ENCODE data around the gene TOLLIP. TPM values are rescaled to one million over a fixed set of nuclear protein-coding genes. Genes with fewer than 3 reads are reported as not detected.

The TOLLIP gene
- total and polyA plus RNA-seq, 2 donors, result 10.9 to 25.4 TPM

- Histone ChIP-seq H3K27ac (ENCODE audit: low read depth in 1 of 2, low read length in 1 of 2) (no peak overlapping the region), H3K27me3 (ENCODE audit: control insufficient read depth in 2 of 2, insufficient read depth in 1 of 2, low read length in 1 of 2) (no peaks in the 10 kb centered on the region), H3K4me1 (ENCODE audit: control insufficient read depth in 2 of 2, insufficient read depth in 2 of 2, low read length in 2 of 2) (peaks cover 23 to 36% of the 10 kb centered on the region in 2 donors), H3K36me3 (ENCODE audit: control insufficient read depth in 2 of 2, insufficient read depth in 2 of 2, low read length in 1 of 2) (peaks cover 6 to 10% of the 10 kb centered on the region in 2 donors), H3K9me3 (ENCODE audit: control insufficient read depth in 2 of 2, insufficient read depth in 1 of 2, low read length in 1 of 2) (peaks cover 0 to 9% of the 10 kb centered on the region in 2 donors), H3K4me3 (ENCODE audit: low read length in 2 of 2) (peak overlapping the region; percentile 58 to 89)
- no peak for DNase-seq (ENCODE audit: low read depth in 6 of 9, low spot score in 9 of 9)
- 91% methylated on average over 21 of the region's 21 CpGs for WGBS
Observed at GRCh38 chr11:1307998-1308742, 1.3 kb downstream of the TOLLIP start.

GRCh38 chr11:1307163-1307870 is 2.1 kb downstream of the TOLLIP start:
- H3K9me3 ChIP-seq (ENCODE audit: control insufficient read depth in 2 of 2, insufficient read depth in 1 of 2, low read length in 1 of 2), result peaks cover 0 to 9% of the 10 kb centered on the region in 2 donors
- 59% methylated on average over 21 of the region's 21 CpGs for WGBS
- H3K4me3 ChIP-seq (ENCODE audit: low read length in 2 of 2), result no peak overlapping the region
- H3K4me1 ChIP-seq (ENCODE audit: control insufficient read depth in 2 of 2, insufficient read depth in 2 of 2, low read length in 2 of 2), result peaks cover 23 to 36% of the 10 kb centered on the region in 2 donors
- no peak overlapping the region for H3K27ac ChIP-seq (ENCODE audit: low read depth in 1 of 2, low read length in 1 of 2)
- peaks cover 6 to 11% of the 10 kb centered on the region in 2 donors for H3K36me3 ChIP-seq (ENCODE audit: control insufficient read depth in 2 of 2, insufficient read depth in 2 of 2, low read length in 1 of 2)
- H3K27me3 ChIP-seq (ENCODE audit: control insufficient read depth in 2 of 2, insufficient read depth in 1 of 2, low read length in 1 of 2), result no peaks in the 10 kb centered on the region
- no peak for DNase-seq (ENCODE audit: low read depth in 6 of 9, low spot score in 9 of 9)

GRCh38 chr11:1306186-1307162 is 3.0 kb downstream of the TOLLIP start:
- WGBS, result 95% methylated on average over 30 of the region's 30 CpGs
- Histone ChIP-seq H3K36me3 (ENCODE audit: control insufficient read depth in 2 of 2, insufficient read depth in 2 of 2, low read length in 1 of 2) (peaks cover 6 to 11% of the 10 kb centered on the region in 2 donors), H3K27me3 (ENCODE audit: control insufficient read depth in 2 of 2, insufficient read depth in 1 of 2, low read length in 1 of 2) (no peaks in the 10 kb centered on the region), H3K27ac (ENCODE audit: low read depth in 1 of 2, low read length in 1 of 2) (no peak overlapping the region), H3K4me3 (ENCODE audit: low read length in 2 of 2) (no peak overlapping the region), H3K9me3 (ENCODE audit: control insufficient read depth in 2 of 2, insufficient read depth in 1 of 2, low read length in 1 of 2) (peaks cover 0 to 5% of the 10 kb centered on the region in 2 donors), H3K4me1 (ENCODE audit: control insufficient read depth in 2 of 2, insufficient read depth in 2 of 2, low read length in 2 of 2) (peaks cover 23 to 36% of the 10 kb centered on the region in 2 donors)
- no peak for DNase-seq (ENCODE audit: low read depth in 6 of 9, low spot score in 9 of 9)

- DNase-seq (ENCODE audit: low read depth in 6 of 9, low spot score in 9 of 9), result no peak
- no peak overlapping the region for H3K4me3 ChIP-seq (ENCODE audit: low read length in 2 of 2)
- no peak overlapping the region for H3K27ac ChIP-seq (ENCODE audit: low read depth in 1 of 2, low read length in 1 of 2)
- no peaks in the 10 kb centered on the region for H3K27me3 ChIP-seq (ENCODE audit: control insufficient read depth in 2 of 2, insufficient read depth in 1 of 2, low read length in 1 of 2)
- H3K4me1 ChIP-seq (ENCODE audit: control insufficient read depth in 2 of 2, insufficient read depth in 2 of 2, low read length in 2 of 2), result peaks cover 18 to 29% of the 10 kb centered on the region in 2 donors
- WGBS, result 97% methylated on average over 27 of the region's 27 CpGs
- H3K36me3 ChIP-seq (ENCODE audit: control insufficient read depth in 2 of 2, insufficient read depth in 2 of 2, low read length in 1 of 2), result peaks cover 6 to 11% of the 10 kb centered on the region in 2 donors
- H3K9me3 ChIP-seq (ENCODE audit: control insufficient read depth in 2 of 2, insufficient read depth in 1 of 2, low read length in 1 of 2), result no peaks in the 10 kb centered on the region
Observed at GRCh38 chr11:1305501-1306056, 3.9 kb downstream of the TOLLIP start.

- Histone ChIP-seq H3K27me3 (ENCODE audit: control insufficient read depth in 2 of 2, insufficient read depth in 1 of 2, low read length in 1 of 2) (no peaks in the 10 kb centered on the region), H3K4me3 (ENCODE audit: low read length in 2 of 2) (no peak overlapping the region), H3K4me1 (ENCODE audit: control insufficient read depth in 2 of 2, insufficient read depth in 2 of 2, low read length in 2 of 2) (peaks cover 14 to 24% of the 10 kb centered on the region in 2 donors), H3K9me3 (ENCODE audit: control insufficient read depth in 2 of 2, insufficient read depth in 1 of 2, low read length in 1 of 2) (no peaks in the 10 kb centered on the region), H3K27ac (ENCODE audit: low read depth in 1 of 2, low read length in 1 of 2) (no peak overlapping the region), H3K36me3 (ENCODE audit: control insufficient read depth in 2 of 2, insufficient read depth in 2 of 2, low read length in 1 of 2) (peaks cover 6 to 11% of the 10 kb centered on the region in 2 donors)
- no peak for DNase-seq (ENCODE audit: low read depth in 6 of 9, low spot score in 9 of 9)
- 95% methylated on average over 13 of the region's 13 CpGs for WGBS
Observed at GRCh38 chr11:1305063-1305495, 4.4 kb downstream of the TOLLIP start.

GRCh38 chr11:1304380-1304779 is 5.1 kb downstream of the TOLLIP start:
- Histone ChIP-seq H3K27me3 (ENCODE audit: control insufficient read depth in 2 of 2, insufficient read depth in 1 of 2, low read length in 1 of 2) (no peaks in the 10 kb centered on the region), H3K36me3 (ENCODE audit: control insufficient read depth in 2 of 2, insufficient read depth in 2 of 2, low read length in 1 of 2) (peaks cover 6 to 14% of the 10 kb centered on the region in 2 donors), H3K9me3 (ENCODE audit: control insufficient read depth in 2 of 2, insufficient read depth in 1 of 2, low read length in 1 of 2) (no peaks in the 10 kb centered on the region), H3K27ac (ENCODE audit: low read depth in 1 of 2, low read length in 1 of 2) (no peak overlapping the region), H3K4me3 (ENCODE audit: low read length in 2 of 2) (no peak overlapping the region), H3K4me1 (ENCODE audit: control insufficient read depth in 2 of 2, insufficient read depth in 2 of 2, low read length in 2 of 2) (peaks cover 14 to 24% of the 10 kb centered on the region in 2 donors)
- WGBS, result 98% methylated on average over 14 of the region's 14 CpGs
- DNase-seq (ENCODE audit: low read depth in 6 of 9, low spot score in 9 of 9), result no peak

- Histone ChIP-seq H3K4me1 (ENCODE audit: control insufficient read depth in 2 of 2, insufficient read depth in 2 of 2, low read length in 2 of 2) (peaks cover 13 to 24% of the 10 kb centered on the region in 2 donors), H3K4me3 (ENCODE audit: low read length in 2 of 2) (no peak overlapping the region), H3K27me3 (ENCODE audit: control insufficient read depth in 2 of 2, insufficient read depth in 1 of 2, low read length in 1 of 2) (no peaks in the 10 kb centered on the region), H3K36me3 (ENCODE audit: control insufficient read depth in 2 of 2, insufficient read depth in 2 of 2, low read length in 1 of 2) (peaks cover 6 to 14% of the 10 kb centered on the region in 2 donors), H3K9me3 (ENCODE audit: control insufficient read depth in 2 of 2, insufficient read depth in 1 of 2, low read length in 1 of 2) (no peaks in the 10 kb centered on the region), H3K27ac (ENCODE audit: low read depth in 1 of 2, low read length in 1 of 2) (no peak overlapping the region)
- 93% methylated on average over 10 of the region's 10 CpGs for WGBS
- DNase-seq (ENCODE audit: low read depth in 6 of 9, low spot score in 9 of 9), result no peak
Observed at GRCh38 chr11:1303973-1304372, 5.5 kb downstream of the TOLLIP start.

GRCh38 chr11:1303126-1303821 is 6.2 kb downstream of the TOLLIP start:
- Histone ChIP-seq H3K27me3 (ENCODE audit: control insufficient read depth in 2 of 2, insufficient read depth in 1 of 2, low read length in 1 of 2) (no peaks in the 10 kb centered on the region), H3K36me3 (ENCODE audit: control insufficient read depth in 2 of 2, insufficient read depth in 2 of 2, low read length in 1 of 2) (peaks cover 6 to 14% of the 10 kb centered on the region in 2 donors), H3K4me1 (ENCODE audit: control insufficient read depth in 2 of 2, insufficient read depth in 2 of 2, low read length in 2 of 2) (peaks cover 6 to 17% of the 10 kb centered on the region in 2 donors), H3K9me3 (ENCODE audit: control insufficient read depth in 2 of 2, insufficient read depth in 1 of 2, low read length in 1 of 2) (no peaks in the 10 kb centered on the region), H3K4me3 (ENCODE audit: low read length in 2 of 2) (no peak overlapping the region), H3K27ac (ENCODE audit: low read depth in 1 of 2, low read length in 1 of 2) (no peak overlapping the region)
- WGBS, result 97% methylated on average over 25 of the region's 25 CpGs
- no peak for DNase-seq (ENCODE audit: low read depth in 6 of 9, low spot score in 9 of 9)
